Naive thymus-derived CD8-positive, alpha-beta T cell (primary cell): Measurements from ENCODE around the gene ACAD10. TPM values are rescaled to one million over a fixed set of nuclear protein-coding genes. Genes with fewer than 3 reads are reported as not detected.

Experiments used
- ATAC-seq, 2 donors: fragments of 150-1000 bp; cut with Tn5 transposase in 1 of 2; sonication (Bioruptor Pico), chemical (Tn5 transposase) in 1 of 2; 1 replicate in 1 of 2; 2 replicates in 1 of 2; pipeline ENCODE4 v1.10.0; 2021; ENCODE audit warnings: mild to moderate bottlenecking in 2 of 2, moderate library complexity in 2 of 2
- POLR2A ChIA-PET: fragments of 350-600 bp; sonication (Branson Sonifier 250); formaldehyde crosslinking; loops from one replicate; lab custom pipeline; 2021; ENCODE audit warnings: antibody characterized with exemption; lab: Charles Lee
- DNase-seq, 10 donors: peaks; one replicate each; pipeline versions ENCODE4 v3.0.0 to v3.0.0-alpha.2; 2020 to 2022
- H3K27ac Mint-ChIP-seq, 10 donors: one replicate each; pipeline ENCODE4 v1.8.0; 2020 to 2022; ENCODE audit warnings: mild to moderate bottlenecking in 10 of 10, mixed read lengths in 10 of 10, moderate library complexity in 4 of 10, inconsistent platforms in 1 of 10
- H3K27me3 Mint-ChIP-seq, 5 donors: one replicate each; pipeline ENCODE4 v1.8.0; 2021 to 2022; ENCODE audit warnings: mixed read lengths in 5 of 5
- H3K36me3 Mint-ChIP-seq, 3 donors: one replicate each; pipeline ENCODE4 v1.8.0; 2020 to 2022; ENCODE audit warnings: mixed read lengths in 3 of 3, mild to moderate bottlenecking in 2 of 3, inconsistent platforms in 1 of 3
- H3K4me1 Mint-ChIP-seq, 4 donors: one replicate each; pipeline ENCODE4 v1.8.0; 2021 to 2022; ENCODE audit warnings: mixed read lengths in 4 of 4
- H3K4me3 Mint-ChIP-seq, 10 donors: one replicate each; pipeline ENCODE4 v1.8.0; 2020 to 2022; ENCODE audit warnings: mild to moderate bottlenecking in 10 of 10, mixed read lengths in 10 of 10, moderate library complexity in 6 of 10, inconsistent platforms in 1 of 10
- H3K9me3 Mint-ChIP-seq, 9 donors: one replicate each; pipeline ENCODE4 v1.8.0; 2020 to 2022; ENCODE audit warnings: mixed read lengths in 9 of 9, mild to moderate bottlenecking in 3 of 9, inconsistent platforms in 1 of 9, moderate library complexity in 1 of 9
- polyA plus RNA-seq, 3 donors: library from polyadenylated mRNA; unstranded; fragments of 300-500 nt; fragmentation: Illumina TruSeq; gene quantifications; one replicate each; pipeline ENCODE4 v1.2.3, GENCODE V29; 2021
- total RNA-seq, 8 experiments: library from RNA in 2 of 8; stranded (reverse) in 2 of 8; gene quantifications; one replicate each; pipeline ENCODE4 v1.2.3 and lab custom pipeline; 2021 to 2026

Gene ACAD10
- total and polyA plus RNA-seq, 5 experiments from 2014 or later: 9.4 to 62.2 (median 12.9) TPM

DNA sequence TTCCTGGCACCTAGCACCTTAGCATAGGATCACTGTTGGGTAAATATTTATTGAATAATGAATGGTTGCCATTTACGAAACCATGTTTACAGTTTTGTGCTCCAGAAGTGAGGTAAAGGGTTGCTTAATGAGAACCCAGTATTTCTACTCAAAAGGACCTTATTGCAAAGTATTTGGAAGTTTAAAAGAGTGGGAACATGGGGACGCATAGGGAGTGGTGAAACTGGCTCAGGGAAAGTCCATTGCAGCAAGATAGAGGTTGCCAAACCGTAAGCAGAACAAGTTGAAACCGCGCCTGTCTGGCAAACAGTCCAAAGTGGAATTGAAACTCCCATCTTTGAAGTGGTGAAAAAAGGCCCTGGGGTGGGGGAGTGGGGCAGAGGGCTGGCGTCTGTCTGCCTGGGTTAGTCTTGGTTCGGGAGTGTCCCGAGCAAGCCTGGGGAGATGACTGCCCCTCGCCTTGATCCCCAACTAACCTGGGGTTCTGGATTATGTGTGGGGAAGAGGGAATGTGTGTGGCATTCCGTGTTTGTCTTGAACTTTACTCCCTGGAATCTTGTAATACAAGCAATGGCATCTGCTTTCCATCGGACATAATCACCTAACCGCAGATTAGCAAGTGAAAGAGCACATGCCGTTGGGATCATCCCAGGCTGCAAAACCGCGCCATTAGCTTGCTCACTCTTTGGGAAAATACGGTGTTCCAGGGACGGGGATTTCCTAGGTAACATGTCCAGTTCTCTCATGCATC, 88.1 kb downstream of the ACAD10 start:
- POLR2A ChIA-PET: no interaction called here

DNA sequence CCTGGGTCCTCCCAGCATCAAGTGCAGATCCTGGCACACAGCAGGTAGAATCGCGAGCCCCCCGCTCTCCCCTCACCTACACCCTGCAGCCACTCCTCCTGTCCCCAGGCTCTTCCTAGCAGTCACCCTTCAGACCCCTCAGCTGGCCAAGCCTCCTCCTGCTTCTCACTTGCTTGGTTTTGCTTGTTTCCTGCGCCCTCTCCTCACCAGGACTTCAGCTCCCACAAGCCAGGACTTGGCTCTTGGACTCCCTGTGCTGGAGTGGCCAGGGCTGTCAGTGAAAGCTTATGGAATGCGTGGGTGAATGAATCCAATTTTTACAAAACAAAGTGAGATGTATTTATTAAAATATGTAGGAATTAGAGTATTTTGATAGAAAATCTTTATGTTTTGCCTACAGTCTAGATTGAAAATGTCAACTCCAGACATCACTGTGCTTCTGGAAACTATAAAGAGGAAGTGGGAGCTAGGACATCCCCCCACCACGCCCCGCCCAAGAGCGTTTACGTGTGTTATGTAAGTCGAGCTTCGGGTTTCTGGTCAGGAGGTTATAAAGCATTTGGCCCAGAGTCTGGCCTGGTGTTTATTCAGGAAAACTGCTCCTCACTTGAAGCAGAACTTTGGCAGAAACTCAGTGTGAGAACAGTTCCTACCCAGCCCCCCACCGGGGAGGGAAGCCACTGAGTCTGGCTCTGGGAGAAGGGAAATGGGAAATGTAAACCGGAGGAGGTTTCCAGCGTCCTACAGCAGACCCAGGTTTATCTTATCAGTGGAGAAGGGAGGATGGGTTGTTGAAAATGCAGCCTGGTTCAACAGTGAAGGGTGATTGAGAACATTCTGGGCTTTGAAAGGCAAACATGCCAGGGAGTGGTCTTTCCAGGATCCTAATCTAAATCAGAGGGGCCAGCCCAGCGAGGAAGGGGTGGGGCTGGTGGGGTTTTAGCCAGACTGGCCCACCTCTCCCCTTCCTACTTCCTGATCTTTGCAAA, 89.6 kb downstream of the ACAD10 start:
- POLR2A ChIA-PET: no interaction called here
- no peaks in the 10 kb centered on the region for H3K9me3 Mint-ChIP-seq
- peak overlapping the region in 5 of 10 donors; percentile 37 to 87 (median 43) for H3K27ac Mint-ChIP-seq
- H3K4me1 Mint-ChIP-seq: peaks cover 0 to 27% (median 6%) of the 10 kb centered on the region in 4 donors
- ATAC-seq (peak in 1 of 2 donors; percentile 42), DNase-seq (peak in 2 of 10 donors; percentile 34 to 41)
- H3K4me3 Mint-ChIP-seq: peak overlapping the region in 2 of 10 donors; percentile 38 to 64
- peaks cover 0 to 9% (median 4%) of the 10 kb centered on the region in 5 donors for H3K27me3 Mint-ChIP-seq
- H3K36me3 Mint-ChIP-seq: no peaks in the 10 kb centered on the region

More for the DNA sequence above, 88.1 kb downstream of the ACAD10 start:
- H3K4me3 Mint-ChIP-seq: no peak overlapping the region
- ATAC-seq: no peak
- no peaks in the 10 kb centered on the region for H3K36me3 Mint-ChIP-seq
- peak in 1 of 10 donors; percentile 8 for DNase-seq
- peaks cover 0 to 27% (median 6%) of the 10 kb centered on the region in 4 donors for H3K4me1 Mint-ChIP-seq
- no peaks in the 10 kb centered on the region for H3K9me3 Mint-ChIP-seq
- peaks cover 0 to 9% (median 4%) of the 10 kb centered on the region in 5 donors for H3K27me3 Mint-ChIP-seq
- no peak overlapping the region for H3K27ac Mint-ChIP-seq

DNA sequence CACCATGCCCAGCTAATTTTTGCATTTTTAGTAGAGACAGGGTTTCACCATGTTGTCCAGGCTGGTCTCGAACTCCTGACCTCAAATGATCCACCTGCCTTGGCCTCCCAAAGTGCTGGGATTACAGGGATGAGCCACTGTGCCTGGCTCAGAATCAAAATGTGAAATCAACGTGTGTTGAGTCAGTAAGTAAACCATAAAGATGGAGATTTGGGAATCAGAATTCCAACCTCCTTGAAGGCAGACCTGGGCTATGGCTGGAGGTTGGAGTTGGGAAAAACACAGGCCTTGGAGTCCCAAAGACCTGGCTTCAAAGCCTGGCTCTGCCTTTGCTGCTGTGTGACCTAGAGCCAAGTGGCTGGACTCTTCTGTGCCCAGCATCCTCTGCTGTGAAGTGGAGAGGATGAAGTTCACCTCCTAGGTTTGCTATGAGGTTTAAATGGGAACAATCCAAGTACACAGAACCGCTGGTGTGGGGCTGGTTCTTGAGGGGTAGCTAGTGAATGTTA, 91.0 kb downstream of the ACAD10 start:
- peaks cover 0 to 27% (median 6%) of the 10 kb centered on the region in 4 donors for H3K4me1 Mint-ChIP-seq
- H3K9me3 Mint-ChIP-seq: no peaks in the 10 kb centered on the region
- H3K36me3 Mint-ChIP-seq: no peaks in the 10 kb centered on the region
- peak in 1 of 10 donors; percentile 16 for DNase-seq
- no peak overlapping the region for H3K27ac Mint-ChIP-seq
- no peak for ATAC-seq
- H3K4me3 Mint-ChIP-seq: no peak overlapping the region
- POLR2A ChIA-PET: no interaction called here
- peaks cover 0 to 9% (median 1%) of the 10 kb centered on the region in 5 donors for H3K27me3 Mint-ChIP-seq

DNA sequence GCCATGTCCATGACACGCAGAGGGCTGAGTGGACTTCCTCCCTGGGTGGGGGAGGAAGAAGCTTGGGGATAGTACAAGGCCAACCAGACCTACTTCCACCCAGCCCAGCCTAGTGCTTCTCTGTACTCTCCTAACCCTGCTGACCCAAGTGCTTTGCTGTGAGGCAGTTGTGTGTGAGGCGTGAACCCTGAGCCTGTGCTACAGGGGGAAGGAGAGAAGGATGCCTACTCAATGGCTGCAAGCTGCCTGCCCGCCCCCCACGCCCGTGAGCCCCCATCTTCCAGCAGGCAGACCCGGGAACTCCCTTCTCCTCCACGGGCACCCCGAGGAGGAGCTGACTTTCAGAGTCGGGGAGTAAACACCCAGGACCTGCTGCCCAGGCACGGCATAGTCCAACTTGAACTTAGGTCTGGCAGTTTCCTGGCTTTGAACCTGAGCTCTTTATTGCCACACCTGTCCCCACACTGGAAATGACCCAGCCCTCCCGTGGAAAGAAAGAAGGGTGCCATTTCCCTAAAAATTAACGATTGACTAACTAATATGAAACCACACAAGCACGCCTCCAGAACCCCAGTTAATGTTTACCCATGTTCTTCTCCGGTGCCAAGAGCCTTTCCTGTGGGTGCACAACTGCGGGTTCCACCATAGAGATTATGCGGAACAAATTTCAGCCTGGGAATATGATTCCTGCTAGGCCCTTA, 91.6 kb downstream of the ACAD10 start:
- Mint-ChIP-seq H3K9me3 (no peaks in the 10 kb centered on the region), H3K27me3 (peaks cover 0 to 9% (median 1%) of the 10 kb centered on the region in 5 donors), H3K36me3 (no peaks in the 10 kb centered on the region), H3K4me1 (peaks cover 0 to 27% (median 6%) of the 10 kb centered on the region in 4 donors), H3K4me3 (no peak overlapping the region), H3K27ac (no peak overlapping the region)
- no peak for ATAC-seq
- POLR2A ChIA-PET: no interaction called here
- DNase-seq: peak in 1 of 10 donors; percentile 28

DNA sequence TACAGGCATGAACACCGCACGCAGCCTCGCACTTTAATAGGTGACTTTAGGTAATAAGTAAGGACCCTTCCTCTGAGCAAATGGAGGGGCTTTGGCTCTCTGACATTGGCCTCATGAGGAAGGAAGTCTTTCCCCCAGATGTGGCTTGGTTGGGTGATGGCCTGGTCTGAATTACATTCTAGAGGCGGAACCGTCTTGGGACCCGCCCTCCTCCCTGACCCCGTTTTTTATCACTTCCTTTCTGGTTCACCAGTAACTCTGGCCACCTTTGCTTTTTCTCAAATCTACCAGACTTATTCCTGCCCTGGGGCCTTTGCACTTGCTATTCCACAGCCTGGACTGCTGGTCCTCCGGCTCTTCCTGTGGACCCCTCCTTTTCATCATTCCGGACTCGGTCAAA, 94.3 kb downstream of the ACAD10 start:
- DNase-seq (peak in 1 of 10 donors; percentile 9), ATAC-seq (no peak)
- Mint-ChIP-seq H3K36me3 (no peaks in the 10 kb centered on the region), H3K9me3 (no peaks in the 10 kb centered on the region), H3K27me3 (peaks cover 0 to 6% (median 0%) of the 10 kb centered on the region in 5 donors), H3K4me1 (peaks cover 0 to 11% (median 6%) of the 10 kb centered on the region in 4 donors), H3K4me3 (no peak overlapping the region), H3K27ac (peak overlapping the region in 1 of 10 donors; percentile 7)
- POLR2A ChIA-PET: no interaction called here

DNA sequence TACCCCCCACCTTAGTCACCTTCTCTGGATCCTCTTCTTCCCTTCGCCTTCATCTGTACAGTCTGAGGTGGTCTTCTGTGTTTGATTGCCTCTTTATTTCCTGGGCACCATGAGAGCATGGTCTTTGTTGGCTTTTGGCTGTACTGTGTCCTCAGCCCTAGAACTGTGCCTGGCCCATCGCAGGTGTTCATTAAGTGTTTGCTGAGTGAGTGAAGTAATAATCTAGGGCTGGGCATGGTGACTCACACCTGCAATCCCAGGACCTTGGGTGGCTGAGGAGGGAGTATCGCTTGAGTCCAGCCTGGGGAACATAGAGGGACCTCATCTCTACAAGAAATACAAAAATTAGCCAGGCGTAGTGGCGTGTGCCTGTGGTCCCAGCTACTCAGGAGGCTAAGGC, 94.8 kb downstream of the ACAD10 start:
- DNase-seq (peak in 1 of 10 donors; percentile 2), ATAC-seq (no peak)
- H3K27me3 Mint-ChIP-seq: peaks cover 0 to 1% (median 0%) of the 10 kb centered on the region in 5 donors
- H3K4me3 Mint-ChIP-seq: no peak overlapping the region
- no peaks in the 10 kb centered on the region for H3K9me3 Mint-ChIP-seq
- peaks cover 0 to 7% (median 3%) of the 10 kb centered on the region in 4 donors for H3K4me1 Mint-ChIP-seq
- POLR2A ChIA-PET: no interaction called here
- H3K27ac Mint-ChIP-seq: peak overlapping the region in 1 of 10 donors; percentile 7
- no peaks in the 10 kb centered on the region for H3K36me3 Mint-ChIP-seq

DNA sequence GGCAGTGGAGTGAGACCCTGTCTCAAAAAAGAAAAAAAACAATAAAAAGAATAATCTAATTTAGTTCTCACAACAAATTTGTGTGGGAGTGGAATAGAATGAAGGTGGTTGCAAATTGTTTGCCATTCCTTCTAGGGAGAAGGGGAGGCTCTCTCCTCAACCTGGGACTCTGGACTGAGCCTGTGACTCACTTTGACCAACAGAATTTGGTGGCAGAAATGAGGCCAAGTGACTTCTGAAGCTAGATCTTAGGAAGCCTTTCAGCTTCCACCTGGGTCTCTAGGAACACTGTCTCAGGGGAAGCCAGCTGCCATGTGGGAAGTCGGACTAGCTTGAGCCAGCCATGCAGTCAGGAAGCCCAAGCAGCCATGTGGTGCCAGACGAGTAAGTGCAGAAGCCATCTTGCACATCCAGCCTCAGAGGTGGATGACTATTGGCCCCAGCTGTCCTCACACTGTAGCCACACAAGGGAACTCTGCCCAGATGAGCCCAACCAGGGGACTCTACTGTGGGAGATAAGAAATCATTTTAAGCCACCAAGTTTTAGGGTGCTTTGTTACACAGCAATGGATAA, 95.3 kb downstream of the ACAD10 start:
- DNase-seq: peak in 1 of 10 donors; percentile 21
- peak overlapping the region in 1 of 10 donors; percentile 21 for H3K27ac Mint-ChIP-seq
- ATAC-seq: no peak
- H3K36me3 Mint-ChIP-seq: no peaks in the 10 kb centered on the region
- POLR2A ChIA-PET: no interaction called here
- no peaks in the 10 kb centered on the region for H3K9me3 Mint-ChIP-seq
- H3K4me1 Mint-ChIP-seq: peaks cover 0 to 1% (median 0%) of the 10 kb centered on the region in 4 donors
- no peaks in the 10 kb centered on the region for H3K27me3 Mint-ChIP-seq
- no peak overlapping the region for H3K4me3 Mint-ChIP-seq

DNA sequence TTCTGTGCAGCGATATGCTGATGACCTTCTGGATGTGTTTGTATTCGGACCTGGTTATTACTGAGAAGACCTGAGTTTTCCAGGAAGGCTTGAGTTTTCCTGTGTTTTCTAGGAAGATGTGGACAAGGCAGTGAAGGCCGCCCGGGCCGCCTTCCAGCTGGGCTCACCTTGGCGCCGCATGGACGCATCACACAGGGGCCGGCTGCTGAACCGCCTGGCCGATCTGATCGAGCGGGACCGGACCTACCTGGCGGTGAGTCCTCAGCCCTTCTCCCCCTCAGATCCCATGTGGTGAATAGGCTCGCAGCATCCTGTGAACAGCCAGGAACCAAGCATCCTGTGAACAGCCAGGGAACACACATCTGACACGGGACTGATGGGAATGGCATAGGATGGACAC, 97.2 kb downstream of the ACAD10 start:
- Mint-ChIP-seq H3K4me1 (no peaks in the 10 kb centered on the region), H3K9me3 (no peaks in the 10 kb centered on the region), H3K36me3 (no peaks in the 10 kb centered on the region), H3K27ac (no peak overlapping the region), H3K4me3 (no peak overlapping the region), H3K27me3 (no peaks in the 10 kb centered on the region)
- POLR2A ChIA-PET: no interaction called here
- DNase-seq (peak in 1 of 10 donors; percentile 6), ATAC-seq (no peak)

DNA sequence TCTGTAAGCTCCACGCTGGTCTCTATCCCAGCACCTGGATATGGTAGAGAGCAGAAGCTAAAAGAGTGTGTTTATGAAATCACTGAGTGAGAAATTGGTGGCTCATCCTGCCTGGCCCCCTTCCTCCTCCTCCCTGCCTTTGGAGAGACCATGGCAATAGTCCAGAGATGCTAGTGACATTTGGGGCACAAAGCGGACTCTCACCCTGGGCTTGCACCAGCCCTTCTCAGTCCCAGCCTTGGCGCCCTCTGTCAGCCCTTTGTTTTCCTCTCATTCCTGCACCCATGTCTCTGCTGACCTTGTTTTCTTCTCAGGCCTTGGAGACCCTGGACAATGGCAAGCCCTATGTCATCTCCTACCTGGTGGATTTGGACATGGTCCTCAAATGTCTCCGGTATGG, 99.1 kb downstream of the ACAD10 start:
- H3K27me3 Mint-ChIP-seq: no peaks in the 10 kb centered on the region
- H3K9me3 Mint-ChIP-seq: no peaks in the 10 kb centered on the region
- DNase-seq (peak in 1 of 10 donors; percentile 10), ATAC-seq (no peak)
- POLR2A ChIA-PET: no interaction called here
- no peaks in the 10 kb centered on the region for H3K4me1 Mint-ChIP-seq
- no peak overlapping the region for H3K4me3 Mint-ChIP-seq
- H3K36me3 Mint-ChIP-seq: no peaks in the 10 kb centered on the region
- no peak overlapping the region for H3K27ac Mint-ChIP-seq

DNA sequence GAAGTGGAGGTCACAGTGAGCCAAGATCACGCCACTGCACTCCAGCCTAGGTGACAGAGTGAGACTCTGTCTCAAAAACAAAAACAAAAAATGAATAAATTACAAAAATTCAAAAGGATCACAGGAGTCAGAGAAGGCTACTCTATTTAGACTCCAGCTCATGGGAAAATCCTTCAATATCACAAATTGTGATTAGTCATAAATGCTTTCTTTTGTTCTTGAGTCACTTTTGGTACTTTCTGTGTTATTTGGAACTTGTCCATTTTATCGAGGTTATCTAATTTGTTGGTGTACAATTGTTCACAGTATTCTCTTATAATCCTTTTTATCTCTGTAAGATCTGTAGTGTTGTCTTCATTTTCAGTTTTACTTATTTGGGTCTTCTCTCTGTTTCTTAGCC, 99.8 kb downstream of the ACAD10 start:
- DNase-seq (no peak), ATAC-seq (no peak)
- Mint-ChIP-seq H3K27me3 (no peaks in the 10 kb centered on the region), H3K4me1 (no peaks in the 10 kb centered on the region), H3K4me3 (no peak overlapping the region), H3K36me3 (no peaks in the 10 kb centered on the region), H3K27ac (no peak overlapping the region), H3K9me3 (no peaks in the 10 kb centered on the region)
- POLR2A ChIA-PET: interaction anchor here (0.6 kb wide), 1 partner anchor 395 kb away, joined by 3 read pairs; no protein-coding TSS in a partner anchor

DNA sequence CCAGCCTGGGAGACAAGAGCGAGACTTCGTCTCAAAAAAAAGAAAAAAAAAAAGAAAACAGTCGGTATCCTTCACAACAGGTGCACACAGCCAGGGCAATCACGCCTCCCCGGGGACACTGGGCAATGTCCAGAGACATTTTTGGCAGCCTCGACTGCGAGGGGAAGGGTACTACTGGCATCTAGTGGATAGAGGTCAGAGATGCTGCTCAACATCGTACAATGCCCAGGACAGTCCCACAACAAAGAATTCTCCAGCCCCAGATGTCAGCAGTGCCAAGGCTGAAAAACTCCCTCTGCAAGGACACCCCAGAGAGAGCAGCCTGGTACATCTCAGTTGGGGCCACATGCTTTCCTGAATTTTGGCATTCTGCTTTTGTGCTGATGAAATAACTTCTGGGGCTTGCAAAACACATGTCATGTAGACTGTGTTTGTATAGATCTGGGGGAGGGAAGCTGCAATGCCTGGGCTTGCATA, 102.4 kb downstream of the ACAD10 start:
- Mint-ChIP-seq H3K4me1 (no peaks in the 10 kb centered on the region), H3K9me3 (no peaks in the 10 kb centered on the region), H3K36me3 (no peaks in the 10 kb centered on the region), H3K4me3 (no peak overlapping the region), H3K27ac (peak overlapping the region in 1 of 10 donors; percentile 66), H3K27me3 (no peaks in the 10 kb centered on the region)
- peak in 1 of 10 donors; percentile 45 for DNase-seq
- POLR2A ChIA-PET: no interaction called here
- ATAC-seq: no peak

DNA sequence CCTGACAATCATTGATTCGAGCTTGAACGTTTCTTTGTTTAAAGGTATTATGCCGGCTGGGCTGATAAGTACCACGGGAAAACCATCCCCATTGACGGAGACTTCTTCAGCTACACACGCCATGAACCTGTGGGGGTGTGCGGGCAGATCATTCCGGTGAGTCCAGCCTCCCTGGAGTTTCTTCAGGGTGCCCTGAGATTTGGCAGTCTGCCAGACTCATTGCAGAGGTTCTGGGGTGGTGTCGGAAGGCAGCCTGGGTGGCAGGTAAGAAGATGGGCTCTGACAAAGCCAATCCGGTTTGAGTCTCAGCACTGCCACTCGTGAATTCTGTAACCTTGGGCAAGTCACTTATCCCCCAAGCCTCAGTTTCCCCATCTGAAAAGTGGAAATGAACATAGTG, 103.9 kb downstream of the ACAD10 start:
- POLR2A ChIA-PET: no interaction called here
- Mint-ChIP-seq H3K4me3 (no peak overlapping the region), H3K27ac (no peak overlapping the region), H3K36me3 (no peaks in the 10 kb centered on the region), H3K4me1 (no peaks in the 10 kb centered on the region), H3K27me3 (no peaks in the 10 kb centered on the region), H3K9me3 (no peaks in the 10 kb centered on the region)
- ATAC-seq: no peak
- DNase-seq: peak in 1 of 10 donors; percentile 30
